Inflammatory macrophage treated with lipopolysaccharide for 4 hours (primary cell): ENCODE measurements around the gene PCP2.

Experiments
- DNase-seq: peaks from one replicate; pipeline ENCODE4 v3.0.0-alpha.2; 2020

The PCP2 gene

DNA sequence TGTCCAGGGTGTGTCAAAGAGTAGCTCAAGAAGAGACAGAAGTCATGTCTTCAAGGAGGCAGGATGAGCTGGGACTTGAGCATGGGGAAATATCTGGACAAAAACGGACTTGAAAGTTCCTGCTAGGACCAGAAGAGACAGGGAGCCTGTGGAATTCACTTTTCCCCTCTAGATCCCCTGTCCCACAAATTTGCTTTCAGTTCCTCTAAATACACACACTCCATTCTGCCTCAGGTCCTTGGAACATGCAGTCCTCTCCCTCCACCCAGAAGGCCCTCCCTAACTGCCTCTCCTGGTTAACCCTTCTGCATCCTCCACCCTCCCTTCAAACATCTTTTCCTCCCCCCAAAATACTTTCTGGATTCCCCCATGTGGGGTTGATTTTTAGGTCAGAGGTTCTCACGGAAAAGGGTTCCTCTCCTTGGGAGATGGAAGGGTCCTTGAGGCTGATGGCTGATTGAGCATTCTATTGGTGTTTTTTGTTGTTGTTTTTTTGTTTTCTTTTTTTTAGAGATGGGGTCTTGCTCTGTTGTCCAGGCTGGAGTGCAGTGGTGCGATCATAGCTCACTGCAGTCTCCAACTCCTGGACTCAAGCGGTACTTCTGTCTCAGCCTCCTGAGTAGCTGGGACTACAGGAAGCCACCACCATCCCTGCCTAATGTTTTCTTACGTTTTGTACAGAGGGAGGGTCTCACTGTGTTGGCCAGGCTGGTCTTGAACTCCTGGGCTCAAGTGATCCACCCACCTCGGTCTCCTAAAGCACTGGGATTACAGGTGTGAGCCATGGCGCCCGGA lies 28.4 kb upstream of the PCP2 start:
- peak; percentile 34 for DNase-seq

DNA sequence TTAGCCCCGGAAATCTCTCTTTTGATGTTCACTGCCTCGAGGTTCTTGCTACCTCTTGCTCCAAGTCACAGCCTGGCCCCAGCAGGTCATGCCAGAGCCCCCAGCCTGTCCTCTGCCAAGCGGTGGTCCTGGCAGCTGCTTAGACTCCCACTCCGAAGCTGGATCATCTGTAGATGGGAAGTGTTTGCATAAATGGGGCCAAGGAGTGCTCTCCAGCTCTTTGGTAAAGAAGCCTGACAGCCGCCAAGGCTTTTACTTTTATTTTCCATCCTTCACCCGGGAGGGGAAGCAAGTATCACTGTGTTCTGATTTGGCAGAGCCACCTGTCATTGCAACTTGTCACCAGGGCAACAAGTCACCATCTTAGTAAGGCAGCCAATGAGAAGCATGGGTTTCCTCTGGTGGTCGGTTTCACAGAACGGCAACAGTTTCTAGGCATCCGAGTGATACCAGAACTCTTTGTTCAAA lies 24.7 kb upstream of the PCP2 start:
- DNase-seq = peak; percentile 92

DNA sequence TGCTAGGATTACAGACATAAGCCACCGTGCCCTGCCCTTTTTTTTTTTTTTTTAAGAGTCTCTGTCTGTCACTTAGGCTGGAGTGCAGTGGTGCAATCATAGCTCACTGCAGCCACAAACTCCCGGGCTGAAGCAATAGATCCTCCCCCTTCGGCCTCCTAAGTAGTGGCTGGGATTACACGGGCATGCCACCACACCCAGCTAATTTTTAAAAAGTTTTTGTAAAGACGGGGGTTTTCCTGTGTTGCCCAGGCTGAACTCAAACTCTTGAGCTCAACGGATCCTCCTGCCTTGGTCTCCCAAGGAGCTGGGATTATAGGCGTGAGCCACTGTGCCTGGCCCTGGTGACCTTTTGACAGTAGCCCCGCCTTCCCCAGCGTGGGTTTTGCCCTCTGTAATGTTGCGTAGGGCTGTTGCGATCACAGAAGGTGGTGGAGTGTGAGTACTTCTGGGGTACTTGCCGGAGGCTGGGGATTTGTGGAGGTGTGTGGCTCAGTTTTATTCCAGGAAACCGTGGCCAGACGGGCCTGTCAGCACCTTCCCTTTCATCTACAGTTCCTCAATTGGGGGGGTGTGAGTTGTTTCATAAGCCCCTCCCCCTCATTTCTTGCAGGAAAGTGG lies 23.7 kb upstream of the PCP2 start:
- DNase-seq = peak; percentile 98

- peak; percentile 98 for DNase-seq
Observed at GRCh38 chr19:7655581-7655980, 22.1 kb upstream of the PCP2 start.

GRCh38 chr19:7654401-7654800 lies 20.9 kb upstream of the PCP2 start:
- DNase-seq = no peak

GRCh38 chr19:7652061-7652641 lies 18.6 kb upstream of the PCP2 start:
- peak; percentile 97 for DNase-seq

DNA sequence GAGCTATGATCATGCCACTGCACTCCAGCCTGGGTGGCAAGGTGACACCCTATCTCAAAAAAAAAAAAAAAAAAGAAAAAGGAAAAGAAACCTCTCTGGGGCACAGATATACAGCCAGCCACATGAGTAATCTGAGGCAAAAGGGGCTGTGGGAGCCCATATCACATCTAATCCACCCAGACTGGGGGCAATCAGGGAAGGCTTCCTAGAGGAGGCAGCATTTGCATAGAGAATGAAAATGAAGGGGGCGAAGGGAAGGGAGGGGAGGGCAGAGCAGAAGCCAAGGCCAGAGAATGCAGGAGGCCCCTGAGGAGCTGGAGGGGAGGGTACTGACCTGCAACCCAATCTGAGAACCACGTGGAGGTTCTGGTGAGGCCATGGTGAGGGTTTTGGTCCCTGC lies 16.6 kb upstream of the PCP2 start:
- no peak for DNase-seq

DNA sequence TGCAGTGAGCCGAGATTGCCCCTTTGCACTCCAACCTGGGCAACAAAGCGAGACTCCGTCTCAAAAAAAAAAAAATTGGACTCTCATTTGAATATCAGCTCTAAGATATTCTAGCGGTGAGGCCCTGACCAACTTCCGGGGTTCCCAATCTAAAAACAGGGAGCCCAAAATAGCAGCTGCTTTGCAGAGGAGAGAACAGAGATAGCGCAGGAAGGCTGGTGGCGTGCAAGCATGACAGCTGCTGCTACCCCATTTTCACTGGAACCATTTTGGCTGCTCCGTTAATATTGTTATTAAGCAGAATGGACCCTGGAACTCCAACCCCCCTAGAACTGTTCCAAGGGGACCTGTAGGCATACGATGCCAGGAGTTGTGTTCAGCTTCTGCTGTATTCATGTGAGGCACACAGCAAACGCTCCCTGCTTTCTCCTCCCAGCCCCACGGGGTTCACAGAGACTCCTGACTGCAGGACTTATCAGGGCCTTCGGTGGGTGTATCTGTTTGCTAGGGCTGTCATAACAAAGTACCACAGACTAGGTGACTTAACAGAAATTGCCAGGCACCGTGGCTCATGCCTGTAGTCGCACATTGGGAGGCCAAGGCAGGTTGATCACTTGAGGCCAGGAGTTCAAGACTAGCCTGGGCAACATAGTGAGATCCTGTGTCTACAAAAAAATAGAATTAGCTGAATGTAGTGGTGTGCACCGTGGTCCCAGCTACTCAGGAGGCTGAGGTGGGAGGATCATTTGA lies 14.9 kb upstream of the PCP2 start:
- no peak for DNase-seq

GRCh38 chr19:7647156-7647555 lies 13.6 kb upstream of the PCP2 start:
- no peak for DNase-seq

DNA sequence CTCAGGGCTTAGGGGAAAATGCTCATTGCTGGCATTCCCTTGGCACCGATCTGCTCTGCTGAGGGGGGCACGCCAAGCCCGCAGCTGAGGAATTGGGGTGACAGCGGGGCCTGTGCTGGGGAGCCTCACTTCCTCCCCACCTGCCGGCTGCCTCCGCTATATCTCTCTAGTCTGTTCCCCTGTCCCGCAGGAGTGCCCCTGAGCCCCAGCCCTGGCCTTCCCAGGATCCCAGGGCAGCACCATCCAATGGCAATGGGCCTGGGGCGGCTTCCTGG lies 12.8 kb upstream of the PCP2 start:
- no peak for DNase-seq

DNA sequence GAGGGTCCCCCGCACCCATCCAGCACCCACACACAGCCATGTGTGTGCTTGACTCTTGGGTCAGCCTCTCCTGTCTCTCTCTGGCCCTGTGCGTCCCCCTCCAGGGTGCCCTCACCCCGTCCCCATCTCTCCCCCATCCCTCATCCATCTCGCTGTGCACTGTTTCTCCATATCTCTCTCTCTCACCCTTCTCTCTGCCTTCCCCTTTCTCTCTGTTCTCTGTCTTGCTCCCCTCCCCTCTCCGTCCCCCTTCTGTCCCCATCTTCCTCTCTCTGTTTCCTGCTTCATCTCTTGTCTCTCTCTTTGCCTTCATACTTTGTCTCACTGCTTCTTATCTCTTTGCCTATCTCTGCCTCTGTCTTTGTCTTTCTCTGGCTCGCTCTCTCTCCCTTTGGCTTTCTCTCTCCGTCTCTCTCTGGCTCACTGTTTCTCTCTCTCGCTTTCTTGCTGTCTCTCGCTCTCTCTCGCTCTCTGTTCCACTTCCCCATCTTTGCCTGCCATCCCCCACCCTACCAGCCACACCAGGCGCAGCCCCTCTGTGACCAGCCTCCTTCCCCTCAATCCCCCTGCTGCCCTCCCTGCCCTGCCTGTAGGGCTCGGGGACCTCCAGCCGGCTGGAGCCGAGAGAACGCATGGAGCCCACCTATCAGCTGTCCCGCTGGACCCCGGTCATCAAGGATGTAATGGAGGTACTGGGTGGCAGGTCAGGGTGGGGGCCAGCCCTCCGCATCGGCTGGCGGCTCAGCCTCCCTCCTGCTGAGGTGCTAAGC lies 12.3 kb upstream of the PCP2 start:
- no peak for DNase-seq

- DNase-seq = peak; percentile 77
Observed at GRCh38 chr19:7645163-7645562, 11.6 kb upstream of the PCP2 start.

- DNase-seq = no peak
Observed at GRCh38 chr19:7644550-7644877, 11.0 kb upstream of the PCP2 start.

DNA sequence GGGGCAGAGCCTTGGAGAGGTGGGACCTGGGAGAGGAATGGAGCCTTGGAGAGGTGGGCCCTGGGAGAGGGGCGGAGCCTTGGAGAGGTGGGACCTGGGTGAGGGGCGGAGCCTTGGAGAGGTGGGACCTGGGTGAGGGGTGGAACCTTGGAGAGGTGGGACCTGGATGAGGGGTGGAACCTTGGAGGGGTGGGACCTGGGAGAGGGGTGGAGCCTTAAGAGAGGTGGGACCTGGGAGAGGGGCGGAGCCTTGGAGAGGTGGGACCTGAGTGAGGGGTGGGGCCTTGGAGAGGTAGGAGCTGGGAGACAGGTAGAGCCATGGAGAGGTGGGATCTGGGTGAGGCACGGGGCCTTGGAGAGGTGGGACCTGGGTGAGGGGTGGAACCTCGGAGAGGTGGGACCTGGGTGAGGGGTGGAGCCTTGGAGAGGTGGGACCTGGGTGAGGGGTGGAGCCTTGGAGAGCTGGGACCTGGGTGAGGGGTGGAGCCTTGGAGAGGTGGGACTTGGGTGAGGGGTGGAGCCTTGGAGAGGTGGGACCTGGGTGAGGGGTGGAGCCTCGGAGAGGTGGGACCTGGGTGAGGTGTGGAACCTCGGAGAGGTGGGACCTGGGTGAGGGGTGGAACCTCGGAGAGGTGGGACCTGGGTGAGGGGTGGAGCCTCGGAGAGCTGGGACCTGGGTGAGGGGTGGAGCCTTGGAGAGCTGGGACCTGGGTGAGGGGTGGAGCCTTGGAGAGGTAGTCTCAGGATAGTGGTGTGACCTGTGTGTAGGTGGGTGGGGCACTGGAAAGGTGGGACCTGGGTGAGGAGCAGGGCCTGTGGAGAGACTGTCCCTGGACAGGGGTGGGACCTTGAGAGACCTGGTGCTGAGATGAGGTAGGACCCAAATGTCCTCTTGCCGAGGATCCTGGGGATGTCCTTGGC lies 10.4 kb upstream of the PCP2 start:
- DNase-seq = peak; percentile 34

DNA sequence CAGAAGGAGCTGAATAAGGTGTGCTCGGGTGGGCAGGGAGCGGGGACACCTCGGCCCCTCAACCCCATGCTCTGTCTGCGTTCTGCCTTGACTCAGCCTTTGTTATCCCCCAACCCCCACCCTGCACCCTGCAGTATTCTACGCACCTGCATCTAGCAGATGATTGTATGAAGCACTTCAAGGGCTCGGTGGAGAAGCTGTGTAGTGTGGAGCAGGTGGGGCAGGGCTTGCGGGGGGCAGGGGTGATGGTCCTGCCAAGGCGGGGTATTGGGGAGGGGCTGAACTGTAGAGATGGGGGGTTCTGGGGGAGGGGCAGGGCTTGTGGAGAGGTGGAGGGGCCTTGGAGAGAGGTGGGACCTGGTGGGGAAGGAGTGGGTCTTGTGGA lies 9.5 kb upstream of the PCP2 start:
- DNase-seq = no peak

- no peak for DNase-seq
Observed at GRCh38 chr19:7642295-7643030, 8.9 kb upstream of the PCP2 start.

DNA sequence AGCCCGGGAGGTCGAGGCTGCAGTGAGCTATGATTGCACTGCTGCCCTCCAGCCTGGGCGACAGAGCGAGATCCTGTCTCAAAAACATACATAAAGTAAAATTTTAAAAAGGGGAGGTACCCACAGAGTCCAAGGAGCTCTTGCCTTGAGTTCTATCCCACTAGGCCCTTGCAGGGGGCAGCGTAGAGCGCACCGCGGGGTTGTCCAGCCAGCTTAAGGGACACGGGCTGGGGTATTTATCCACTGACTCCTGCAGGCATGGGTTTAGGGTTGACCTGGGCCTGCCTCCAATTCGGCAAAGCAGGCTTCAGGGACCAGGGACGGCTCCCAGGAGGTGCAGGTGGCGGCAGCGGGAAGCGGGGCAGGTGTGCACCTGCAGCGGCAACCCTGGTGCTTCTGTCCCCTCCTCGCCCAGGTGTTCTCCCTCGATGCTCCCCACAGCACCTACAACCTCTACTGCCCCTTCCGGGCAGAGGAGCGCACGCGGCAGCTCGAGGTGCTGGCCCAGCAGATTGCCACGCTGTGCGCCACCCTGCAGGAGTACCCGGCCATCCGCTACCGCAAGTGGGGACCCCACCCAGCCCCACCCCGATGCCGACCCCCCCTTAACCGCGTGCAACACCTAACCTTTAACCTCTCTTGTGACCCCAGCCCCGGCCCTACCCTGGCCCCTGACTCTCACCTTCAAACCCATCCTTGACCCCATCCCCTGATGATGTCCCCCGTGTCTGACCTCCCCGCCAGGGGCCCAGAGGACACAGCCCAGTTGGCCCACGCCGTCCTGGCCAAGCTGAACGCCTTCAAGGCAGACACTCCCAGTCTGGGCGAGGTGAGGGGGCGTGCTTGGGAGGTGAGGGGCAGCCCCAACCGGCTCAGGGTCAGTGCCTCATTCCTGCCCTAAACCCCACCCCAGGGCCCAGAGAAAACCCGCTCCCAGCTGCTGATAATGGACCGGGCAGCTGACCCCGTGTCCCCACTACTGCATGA lies 8.1 kb upstream of the PCP2 start:
- no peak for DNase-seq

- no peak for DNase-seq
Observed at GRCh38 chr19:7640803-7641202, 7.3 kb upstream of the PCP2 start.

GRCh38 chr19:7639863-7640348 lies 6.4 kb upstream of the PCP2 start:
- DNase-seq = no peak
